Neural cell (in vitro differentiated cells): ENCODE data around the gene ADARB1.

Experiments
- CTCF ChIP-seq: fragments of 450-650 bp; IDR thresholded peaks from 2 replicates; pipeline ENCODE4 v1.5.1; 2014; ENCODE audit warnings: antibody characterized with exemption, mild to moderate bottlenecking, moderate library complexity; ENCODE audit not compliant: poor library complexity, severe bottlenecking
- EP300 ChIP-seq: fragments of 450-650 bp; conservative IDR thresholded peaks from 2 replicates; pipeline ENCODE4 v1.6.1; 2014; ENCODE audit warnings: antibody characterized with exemption, mild to moderate bottlenecking, moderate library complexity; ENCODE audit not compliant: poor library complexity, severe bottlenecking
- EZH2 ChIP-seq: fragments of 200-600, 300-800 bp; shearing (Covaris generic), sonication (generic); IDR thresholded peaks from 2 replicates; pipeline ENCODE4 v1.6.1; 2014; ENCODE audit warnings: antibody characterized with exemption, low read length, borderline replicate concordance, mild to moderate bottlenecking; ENCODE audit not compliant: insufficient read depth, poor library complexity, severe bottlenecking
- MXI1 ChIP-seq: fragments of 450-650 bp; conservative IDR thresholded peaks from 2 replicates; pipeline ENCODE4 v1.6.1; 2014; ENCODE audit warnings: antibody characterized with exemption, mild to moderate bottlenecking; ENCODE audit not compliant: poor library complexity, severe bottlenecking
- POLR2AphosphoS5 ChIP-seq: IDR thresholded peaks from 2 replicates; pipeline ENCODE4 v1.6.1; 2012
- RAD21 ChIP-seq: fragments of 450-650 bp; conservative IDR thresholded peaks from 2 replicates; pipeline ENCODE4 v1.6.1; 2014; ENCODE audit warnings: antibody characterized with exemption, mild to moderate bottlenecking, moderate library complexity
- SMC3 ChIP-seq: fragments of 450-650 bp; conservative IDR thresholded peaks from 2 replicates; pipeline ENCODE4 v1.6.1; 2014; ENCODE audit warnings: antibody characterized with exemption, mild to moderate bottlenecking, moderate library complexity; ENCODE audit not compliant: poor library complexity
- TF ChIP-seq, protein P1 (sequence below): IDR thresholded peaks from 2 replicates; pipeline ENCODE4 v1.6.1; 2012; ENCODE audit warnings: borderline replicate concordance

- no peak for TF ChIP-seq EP300
- peak; percentile 53 for TF ChIP-seq CTCF
- peak; percentile 14 for TF ChIP-seq POLR2AphosphoS5
- no peak for TF ChIP-seq EZH2
- TF ChIP-seq, protein P1, sequence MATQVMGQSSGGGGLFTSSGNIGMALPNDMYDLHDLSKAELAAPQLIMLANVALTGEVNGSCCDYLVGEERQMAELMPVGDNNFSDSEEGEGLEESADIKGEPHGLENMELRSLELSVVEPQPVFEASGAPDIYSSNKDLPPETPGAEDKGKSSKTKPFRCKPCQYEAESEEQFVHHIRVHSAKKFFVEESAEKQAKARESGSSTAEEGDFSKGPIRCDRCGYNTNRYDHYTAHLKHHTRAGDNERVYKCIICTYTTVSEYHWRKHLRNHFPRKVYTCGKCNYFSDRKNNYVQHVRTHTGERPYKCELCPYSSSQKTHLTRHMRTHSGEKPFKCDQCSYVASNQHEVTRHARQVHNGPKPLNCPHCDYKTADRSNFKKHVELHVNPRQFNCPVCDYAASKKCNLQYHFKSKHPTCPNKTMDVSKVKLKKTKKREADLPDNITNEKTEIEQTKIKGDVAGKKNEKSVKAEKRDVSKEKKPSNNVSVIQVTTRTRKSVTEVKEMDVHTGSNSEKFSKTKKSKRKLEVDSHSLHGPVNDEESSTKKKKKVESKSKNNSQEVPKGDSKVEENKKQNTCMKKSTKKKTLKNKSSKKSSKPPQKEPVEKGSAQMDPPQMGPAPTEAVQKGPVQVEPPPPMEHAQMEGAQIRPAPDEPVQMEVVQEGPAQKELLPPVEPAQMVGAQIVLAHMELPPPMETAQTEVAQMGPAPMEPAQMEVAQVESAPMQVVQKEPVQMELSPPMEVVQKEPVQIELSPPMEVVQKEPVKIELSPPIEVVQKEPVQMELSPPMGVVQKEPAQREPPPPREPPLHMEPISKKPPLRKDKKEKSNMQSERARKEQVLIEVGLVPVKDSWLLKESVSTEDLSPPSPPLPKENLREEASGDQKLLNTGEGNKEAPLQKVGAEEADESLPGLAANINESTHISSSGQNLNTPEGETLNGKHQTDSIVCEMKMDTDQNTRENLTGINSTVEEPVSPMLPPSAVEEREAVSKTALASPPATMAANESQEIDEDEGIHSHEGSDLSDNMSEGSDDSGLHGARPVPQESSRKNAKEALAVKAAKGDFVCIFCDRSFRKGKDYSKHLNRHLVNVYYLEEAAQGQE = no peak
- peak; percentile 37 for TF ChIP-seq RAD21
- TF ChIP-seq SMC3 = no peak
- no peak for TF ChIP-seq MXI1
These were observed 77.9 kb downstream of the ADARB1 start for GRCh38 chr21:45152265-45152746.
